RWPE1 (cell line): Measurements from ENCODE around the gene ITPRID2.

Experiments
- CTCF ChIA-PET: fragments of 350-600 bp; sonication (Branson Sonifier 250); formaldehyde crosslinking; extraction: SDS; loops from one replicate; lab custom pipeline; 2021; lab: Yijun Ruan, JAX
- POLR2A ChIA-PET: fragments of 400-600 bp; formaldehyde crosslinking; extraction: SDS; loops from one replicate; lab custom pipeline; 2020; ENCODE audit warnings: antibody characterized with exemption; ENCODE audit not compliant: low non-redundant PET; lab: Yijun Ruan, JAX
- DNase-seq: peaks from one replicate; pipeline ENCODE4 v3.0.0; 2012; ENCODE audit warnings: low spot score
- H3K27ac ChIP-seq: fragments of 450-650 bp; 2 replicates; pipeline ENCODE4 v1.5.1; 2017
- CTCF ChIP-seq: fragments of 450-650 bp; conservative IDR thresholded peaks from 2 replicates; pipeline ENCODE4 v1.5.1; 2017; ENCODE audit warnings: low read depth, mild to moderate bottlenecking

Gene ITPRID2

GRCh38 chr2:181943411-181944124 lies 52.0 kb downstream of the ITPRID2 start:
- no peak overlapping the region for H3K27ac ChIP-seq
- ChIA-PET CTCF (no interaction called here), POLR2A (no interaction called here)
- no peak for DNase-seq
- no peak for TF ChIP-seq CTCF

GRCh38 chr2:181944164-181944913 lies 52.8 kb downstream of the ITPRID2 start:
- no peak for TF ChIP-seq CTCF
- POLR2A ChIA-PET: no interaction called here

GRCh38 chr2:181944914-181945291 lies 53.4 kb downstream of the ITPRID2 start:
- CTCF ChIA-PET: no interaction called here
- no peak for TF ChIP-seq CTCF
- no peak for DNase-seq
- POLR2A ChIA-PET: no interaction called here
- H3K27ac ChIP-seq: no peak overlapping the region

More at GRCh38 chr2:181944164-181944913, 52.8 kb downstream of the ITPRID2 start:
- DNase-seq: no peak
- H3K27ac ChIP-seq: no peak overlapping the region
- CTCF ChIA-PET: no interaction called here

- ChIA-PET CTCF (no interaction called here), POLR2A (no interaction called here)
- no peak overlapping the region for H3K27ac ChIP-seq
- TF ChIP-seq CTCF: no peak
- DNase-seq: no peak
Measured at GRCh38 chr2:181946444-181947127, 55.1 kb downstream of the ITPRID2 start.

GRCh38 chr2:181947273-181947672 lies 55.7 kb downstream of the ITPRID2 start:
- TF ChIP-seq CTCF: no peak
- H3K27ac ChIP-seq: no peak overlapping the region
- POLR2A ChIA-PET: no interaction called here
- DNase-seq: peak; percentile 64
- CTCF ChIA-PET: no interaction called here

- POLR2A ChIA-PET: no interaction called here
- no peak overlapping the region for H3K27ac ChIP-seq
- CTCF ChIA-PET: no interaction called here
- TF ChIP-seq CTCF: no peak
- DNase-seq: no peak
Measured at GRCh38 chr2:181948227-181948626, 56.7 kb downstream of the ITPRID2 start.
